B cell (primary cell): ENCODE data around the gene HDHD5. TPM values are rescaled to one million over a fixed set of nuclear protein-coding genes. Genes with fewer than 3 reads are reported as not detected.

ENCODE experiments used
- ATAC-seq: fragments of 200-7000 bp; cut with Tn5 transposase; one replicate; pipeline ENCODE4 v1.10.0; 2021; ENCODE audit warnings: low read depth, mild to moderate bottlenecking, moderate number of reproducible peaks, moderate library complexity
- CTCF ChIA-PET: fragments of 350-600 bp; sonication (Branson Sonifier 250); formaldehyde crosslinking; loops from one replicate; lab custom pipeline; 2021; ENCODE audit warnings: antibody characterized with exemption, inconsistent platforms; lab: Charles Lee
- POLR2A ChIA-PET: fragments of 350-600 bp; sonication (Branson Sonifier 250); formaldehyde crosslinking; loops from one replicate; lab custom pipeline; 2021; ENCODE audit warnings: antibody characterized with exemption; lab: Charles Lee
- DNase-seq: peaks from one replicate; pipeline ENCODE4 v3.0.0; 2013
- H2AFZ ChIP-seq: 2 replicates; pipeline ENCODE4 v1.6.1; 2012; ENCODE audit warnings: mild to moderate bottlenecking, low read depth, low read length; ENCODE audit not compliant: insufficient read depth, poor library complexity, severe bottlenecking
- H3K27ac ChIP-seq, 2 donors: 1 replicate in 1 of 2; 2 replicates in 1 of 2; pipeline ENCODE4 v1.5.1; 2012 to 2013; ENCODE audit warnings: low read length in 2 of 2, mild to moderate bottlenecking in 2 of 2, moderate library complexity in 1 of 2
- H3K27me3 ChIP-seq, 4 experiments: fragments of 200-600 bp in 1 of 4; sonication (generic) in 1 of 4; replicated peaks in 1 of 4; 1 replicate in 2 of 4; 2 replicates in 2 of 4; pipeline versions ENCODE4 v1.6.1 to v1.7.0; 2013 to 2016; ENCODE audit warnings: low read length in 3 of 4, mild to moderate bottlenecking in 2 of 4, mixed read lengths in 1 of 4, moderate library complexity in 1 of 4; ENCODE audit not compliant: insufficient read depth in 4 of 4, control insufficient read depth in 3 of 4; ENCODE audit errors: control extremely low read depth in 1 of 4
- H3K36me3 ChIP-seq, 2 experiments: replicated peaks in 1 of 2; 1 replicate in 1 of 2; 2 replicates in 1 of 2; pipeline versions ENCODE4 v1.6.1 to v1.7.1; 2013; ENCODE audit warnings: low read length in 1 of 2; ENCODE audit not compliant: insufficient read depth in 2 of 2, control insufficient read depth in 1 of 2; ENCODE audit errors: control extremely low read depth in 1 of 2, extremely low read depth in 1 of 2
- H3K4me1 ChIP-seq, 2 donors: fragments of 200-600 bp in 1 of 2; sonication (generic) in 1 of 2; 1 replicate in 1 of 2; 2 replicates in 1 of 2; pipeline versions ENCODE4 v1.5.1 to v1.6.1; 2013 to 2017; ENCODE audit warnings: low read length in 2 of 2; ENCODE audit not compliant: control insufficient read depth in 2 of 2, insufficient read depth in 2 of 2
- H3K4me2 ChIP-seq: replicated peaks from 2 replicates; pipeline ENCODE3; 2012; ENCODE audit warnings: mild to moderate bottlenecking, low read depth, low read length; ENCODE audit not compliant: poor library complexity, severe bottlenecking
- H3K4me3 ChIP-seq, 5 experiments: fragments of 200-600 bp in 1 of 5; sonication (generic) in 1 of 5; 1 replicate in 3 of 5; 2 replicates in 2 of 5; pipeline versions ENCODE4 v1.5.1 to v1.7.0; 2011 to 2016; ENCODE audit warnings: low read length in 4 of 5, mild to moderate bottlenecking in 4 of 5, low read depth in 2 of 5, control low read depth in 1 of 5, moderate library complexity in 1 of 5; ENCODE audit not compliant: insufficient read depth in 1 of 5; ENCODE audit errors: control extremely low read depth in 1 of 5, extremely low read depth in 1 of 5
- H3K79me2 ChIP-seq: fragments of 200-600 bp; sonication (generic); one replicate; pipeline ENCODE4 v1.6.0; 2016; ENCODE audit warnings: low read length; ENCODE audit not compliant: control insufficient read depth, insufficient read depth
- H3K9ac ChIP-seq: fragments of 200-600 bp; sonication (generic); 2 replicates; pipeline ENCODE4 v1.6.1; 2017; ENCODE audit warnings: mild to moderate bottlenecking, low read length, moderate library complexity
- H3K9me3 ChIP-seq, 3 donors: one replicate each; pipeline versions ENCODE4 v1.6.1 to v1.7.1; 2013; ENCODE audit warnings: low read length in 2 of 3; ENCODE audit not compliant: control insufficient read depth in 2 of 3, insufficient read depth in 1 of 3; ENCODE audit errors: control extremely low read depth in 1 of 3
- H4K20me1 ChIP-seq: 2 replicates; pipeline ENCODE4 v1.6.0; 2012; ENCODE audit warnings: mild to moderate bottlenecking, low read length; ENCODE audit not compliant: insufficient read depth, control insufficient read depth, poor library complexity, severe bottlenecking
- H3K27ac Mint-ChIP-seq: one replicate; pipeline ENCODE4 v1.8.0; 2021; ENCODE audit warnings: mixed read lengths
- H3K27me3 Mint-ChIP-seq: one replicate; pipeline ENCODE4 v1.8.0; 2021; ENCODE audit warnings: mixed read lengths
- H3K4me1 Mint-ChIP-seq: one replicate; pipeline ENCODE4 v1.8.0; 2021; ENCODE audit warnings: mixed read lengths
- H3K4me3 Mint-ChIP-seq: one replicate; pipeline ENCODE4 v1.8.0; 2021; ENCODE audit warnings: mixed read lengths
- H3K9me3 Mint-ChIP-seq: one replicate; pipeline ENCODE4 v1.8.0; 2022; ENCODE audit warnings: mixed read lengths; ENCODE audit not compliant: insufficient read depth
- CTCF ChIP-seq: fragments of 200-600 bp; IDR thresholded peaks from one replicate; pipeline ENCODE4 v1.8.0; 2022; ENCODE audit warnings: antibody characterized with exemption, mild to moderate bottlenecking
- EZH2 ChIP-seq: IDR thresholded peaks from 2 replicates; pipeline ENCODE4 v1.6.1; 2012; ENCODE audit warnings: borderline replicate concordance, low read depth, mild to moderate bottlenecking, moderate library complexity, low read length; ENCODE audit not compliant: insufficient read depth, poor library complexity, severe bottlenecking
- whole genome bisulfite sequencing: methylation state at CpG from one replicate; pipeline ENCODE4 v1.1.5; 2013; ENCODE audit warnings: missing lambda C conversion rate; ENCODE audit not compliant: insufficient coverage; 5-methylcytosine and 5-hydroxymethylcytosine counted together
- intact Hi-C: fragments of 100-400 bp; cut with micrococcal nuclease; formaldehyde crosslinking; loops from one replicate; pipeline ENCODE4 v1.10.0; 2022
- polyA plus RNA-seq: library from polyadenylated mRNA; depleted of rRNA; stranded (reverse); fragments of >200 nt; gene quantifications from 2 replicates; pipeline ENCODE4 v1.2.3, GENCODE V29; 2012
- total RNA-seq, 2 donors: library from RNA; stranded (reverse); fragments of 120-200 nt in 1 of 2; gene quantifications; 1 replicate in 1 of 2; 2 replicates in 1 of 2; pipeline versions ENCODE4 v1.2.3 to v1.2.4, GENCODE V29; 2013 to 2022

Gene HDHD5
- total and polyA plus RNA-seq, 2 donors (not counting 1 experiment from before 2014, with no cell fraction given), result 17.7 to 37.7 TPM

GRCh38 chr22:17158176-17158567 lies 905 bp downstream of the HDHD5 start:
- Histone ChIP-seq H3K9me3 (no peaks in the 10 kb centered on the region), H3K27me3 (no peaks in the 10 kb centered on the region), H2AFZ (peak overlapping the region; percentile 98), H3K36me3 (no peaks in the 10 kb centered on the region), H3K4me1 (peaks cover 12 to 21% of the 10 kb centered on the region in 2 donors), H3K4me3 (peak overlapping the region; percentile 30 to 92 (median 84)), H3K27ac (peak overlapping the region in 1 of 2 donors; percentile 75), H3K79me2 (peaks cover 49% of the 10 kb centered on the region), H4K20me1 (peaks cover 17% of the 10 kb centered on the region), H3K4me2 (peak overlapping the region; percentile 99), H3K9ac (peak overlapping the region; percentile 86)
- ATAC-seq (no peak), DNase-seq (no peak)
- 67% methylated on average over 17 of the region's 17 CpGs for WGBS
- TF ChIP-seq EZH2 (no peak), CTCF (no peak)
- ChIA-PET POLR2A (interaction anchor here (0.7 kb wide), 1 partner anchor 47 kb away, joined by 4 read pairs; no protein-coding TSS in a partner anchor), CTCF (interaction anchor here (1.0 to 2.1 kb wide), 4 partner anchors 14 to 343 kb away, joined by 3 to 17 read pairs (median 4); no protein-coding TSS in a partner anchor)
- intact Hi-C loops, result loop anchor here (2.0 to 5.0 kb wide), 3 partner anchors 99 to 481 kb away; partner anchors contain the start of genes ATP6V1E1 and BCL2L13
- Mint-ChIP-seq H3K27me3 (no peaks in the 10 kb centered on the region), H3K27ac (peak overlapping the region; percentile 75), H3K9me3 (no peaks in the 10 kb centered on the region), H3K4me3 (peak overlapping the region; percentile 88), H3K4me1 (peaks cover 21% of the 10 kb centered on the region)

GRCh38 chr22:17157714-17158113 lies 1.4 kb downstream of the HDHD5 start:
- H3K4me3 ChIP-seq, result no peak overlapping the region
- peaks cover 0 to 2% of the 10 kb centered on the region in 2 experiments for H3K36me3 ChIP-seq
- peaks cover 12 to 21% of the 10 kb centered on the region in 2 donors for H3K4me1 ChIP-seq
- peak overlapping the region; percentile 88 for H3K4me3 Mint-ChIP-seq
- DNase-seq, result no peak
- peaks cover 21% of the 10 kb centered on the region for H3K4me1 Mint-ChIP-seq
- no peak overlapping the region for H3K9ac ChIP-seq
- no peaks in the 10 kb centered on the region for H3K27me3 ChIP-seq
- intact Hi-C loops, result loop anchor here (2.0 to 5.0 kb wide), 3 partner anchors 100 to 481 kb away; partner anchors contain the start of genes ATP6V1E1 and BCL2L13
- H3K9me3 ChIP-seq, result no peaks in the 10 kb centered on the region
- H3K27ac Mint-ChIP-seq, result no peak overlapping the region
- no peak for ATAC-seq
- no peak overlapping the region for H3K4me2 ChIP-seq
- no peak overlapping the region for H2AFZ ChIP-seq
- no peak overlapping the region for H3K27ac ChIP-seq
- H3K27me3 Mint-ChIP-seq, result no peaks in the 10 kb centered on the region
- peaks cover 54% of the 10 kb centered on the region for H3K79me2 ChIP-seq
- WGBS, result 96% methylated on average over 3 of the region's 3 CpGs
- peaks cover 22% of the 10 kb centered on the region for H4K20me1 ChIP-seq
- no peaks in the 10 kb centered on the region for H3K9me3 Mint-ChIP-seq
- ChIA-PET POLR2A (interaction anchor here (0.6 to 0.7 kb wide), 2 partner anchors 47 to 355 kb away, joined by 4 to 5 read pairs; no protein-coding TSS in a partner anchor), CTCF (interaction anchor here (1.0 to 2.1 kb wide), 5 partner anchors 14 to 344 kb away, joined by 3 to 17 read pairs (median 3); no protein-coding TSS in a partner anchor)
- TF ChIP-seq CTCF (no peak), EZH2 (no peak)
